Measurements from ENCODE around the gene RGS5.

Gene RGS5

GRCh38 chr1:163205513-163205912 is 2.8 kb upstream of the RGS5 start:
- no peak overlapping the region for H3K27ac ChIP-seq
- H3K27me3 ChIP-seq (ENCODE audit: insufficient read depth, low read depth, severe bottlenecking), result no peaks in the 10 kb centered on the region
- no peak for DNase-seq
- H3K9me3 ChIP-seq (ENCODE audit: severe bottlenecking), result no peaks in the 10 kb centered on the region
- H3K4me3 ChIP-seq (ENCODE audit: low read depth, low read length), result no peak overlapping the region
- TF ChIP-seq CTCF (IDR thresholded peaks at IDR 0.05; ENCODE audit: low read depth, low read length), result no peak
- no peaks in the 10 kb centered on the region for H3K36me3 ChIP-seq

- Histone ChIP-seq H3K36me3 (no peaks in the 10 kb centered on the region), H3K27ac (no peak overlapping the region), H3K9me3 (ENCODE audit: severe bottlenecking) (no peaks in the 10 kb centered on the region), H3K4me3 (ENCODE audit: low read depth, low read length) (no peak overlapping the region), H3K27me3 (ENCODE audit: insufficient read depth, low read depth, severe bottlenecking) (no peaks in the 10 kb centered on the region)
- no peak for TF ChIP-seq CTCF (IDR thresholded peaks at IDR 0.05; ENCODE audit: low read depth, low read length)
- DNase-seq, result no peak
Observed at GRCh38 chr1:163203561-163203960, 845 bp upstream of the RGS5 start.

- no peak for DNase-seq
- Histone ChIP-seq H3K27me3 (ENCODE audit: insufficient read depth, low read depth, severe bottlenecking) (no peaks in the 10 kb centered on the region), H3K27ac (no peak overlapping the region), H3K4me3 (ENCODE audit: low read depth, low read length) (no peak overlapping the region), H3K36me3 (no peaks in the 10 kb centered on the region), H3K9me3 (ENCODE audit: severe bottlenecking) (no peaks in the 10 kb centered on the region)
- TF ChIP-seq CTCF (IDR thresholded peaks at IDR 0.05; ENCODE audit: low read depth, low read length), result no peak
Observed at GRCh38 chr1:163201906-163202305, 810 bp downstream of the RGS5 start.

- Histone ChIP-seq H3K9me3 (ENCODE audit: severe bottlenecking) (no peaks in the 10 kb centered on the region), H3K4me3 (ENCODE audit: low read depth, low read length) (no peak overlapping the region), H3K27ac (no peak overlapping the region), H3K36me3 (no peaks in the 10 kb centered on the region), H3K27me3 (ENCODE audit: insufficient read depth, low read depth, severe bottlenecking) (no peaks in the 10 kb centered on the region)
- TF ChIP-seq CTCF (IDR thresholded peaks at IDR 0.05; ENCODE audit: low read depth, low read length), result no peak
- DNase-seq, result no peak
Observed at GRCh38 chr1:163197022-163197421, 5.7 kb downstream of the RGS5 start.

GRCh38 chr1:163196449-163196787 is 6.3 kb downstream of the RGS5 start:
- no peak for DNase-seq
- H3K36me3 ChIP-seq, result no peaks in the 10 kb centered on the region
- no peak overlapping the region for H3K27ac ChIP-seq
- TF ChIP-seq CTCF (IDR thresholded peaks at IDR 0.05; ENCODE audit: low read depth, low read length), result no peak
- H3K27me3 ChIP-seq (ENCODE audit: insufficient read depth, low read depth, severe bottlenecking), result no peaks in the 10 kb centered on the region
- H3K4me3 ChIP-seq (ENCODE audit: low read depth, low read length), result no peak overlapping the region
- H3K9me3 ChIP-seq (ENCODE audit: severe bottlenecking), result no peaks in the 10 kb centered on the region

GRCh38 chr1:163195728-163196448 is 6.8 kb downstream of the RGS5 start:
- H3K9me3 ChIP-seq (ENCODE audit: severe bottlenecking), result no peaks in the 10 kb centered on the region
- H3K36me3 ChIP-seq, result no peaks in the 10 kb centered on the region
- no peak overlapping the region for H3K4me3 ChIP-seq (ENCODE audit: low read depth, low read length)
- TF ChIP-seq CTCF (IDR thresholded peaks at IDR 0.05; ENCODE audit: low read depth, low read length), result no peak
- no peaks in the 10 kb centered on the region for H3K27me3 ChIP-seq (ENCODE audit: insufficient read depth, low read depth, severe bottlenecking)
- no peak for DNase-seq
- H3K27ac ChIP-seq, result no peak overlapping the region

Measured in WERI-Rb-1 (cell line).